AG20443 (cell line): ENCODE data around the gene DYRK1A.

Source experiments
- DNase-seq: peaks from one replicate; pipeline ENCODE4 v3.0.0; 2012; ENCODE audit warnings: low spot score, mixed read lengths

DYRK1A gene

DNA sequence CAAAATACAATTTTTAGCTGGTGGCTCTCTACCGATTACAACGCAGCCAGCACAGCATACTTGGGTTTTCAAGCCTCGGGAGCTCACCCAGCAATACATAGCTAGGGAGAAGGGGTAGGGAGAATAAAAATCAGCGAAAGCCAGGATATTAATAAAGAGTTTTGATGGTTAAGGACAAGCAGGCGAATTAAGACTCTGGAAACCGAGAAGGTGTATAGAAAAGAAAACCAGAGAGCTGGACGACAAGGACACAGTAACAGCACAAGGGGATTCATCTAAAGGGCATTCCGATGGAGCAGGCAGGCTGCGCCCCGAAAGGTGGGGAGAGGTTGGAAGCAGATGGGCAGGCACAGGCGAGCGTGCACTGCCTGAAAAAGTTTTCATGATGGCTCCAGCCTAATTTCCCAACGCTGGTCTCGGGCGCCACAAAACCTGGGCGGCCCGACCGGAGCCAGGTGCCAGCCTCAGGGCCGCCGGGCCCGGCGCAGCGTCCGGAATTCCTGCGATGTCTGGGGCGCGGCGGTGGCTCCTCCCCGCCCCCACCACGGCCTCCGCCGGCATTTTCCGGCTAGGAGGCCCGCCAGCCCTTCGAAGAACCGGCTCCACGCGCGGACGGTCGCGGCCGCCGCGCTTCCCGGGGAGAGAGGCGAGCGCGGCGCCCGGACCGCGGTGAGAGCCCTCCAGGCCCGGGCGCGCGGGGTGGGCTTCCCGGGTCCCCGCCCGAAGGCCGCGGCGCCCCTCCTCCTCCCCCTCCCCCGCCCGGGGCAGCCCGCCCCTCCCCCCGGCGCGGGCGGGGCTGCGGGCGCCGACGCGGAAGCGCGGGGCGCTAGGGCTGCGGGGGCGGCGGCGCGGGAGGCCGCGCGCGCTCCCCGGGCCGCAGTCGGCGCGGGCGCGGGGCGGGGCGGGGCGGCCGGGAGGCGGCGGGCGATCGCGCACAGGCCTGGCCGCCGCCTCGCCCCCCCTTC is 774 bp upstream of the DYRK1A start:
- DNase-seq, result peak; percentile 95

DNA sequence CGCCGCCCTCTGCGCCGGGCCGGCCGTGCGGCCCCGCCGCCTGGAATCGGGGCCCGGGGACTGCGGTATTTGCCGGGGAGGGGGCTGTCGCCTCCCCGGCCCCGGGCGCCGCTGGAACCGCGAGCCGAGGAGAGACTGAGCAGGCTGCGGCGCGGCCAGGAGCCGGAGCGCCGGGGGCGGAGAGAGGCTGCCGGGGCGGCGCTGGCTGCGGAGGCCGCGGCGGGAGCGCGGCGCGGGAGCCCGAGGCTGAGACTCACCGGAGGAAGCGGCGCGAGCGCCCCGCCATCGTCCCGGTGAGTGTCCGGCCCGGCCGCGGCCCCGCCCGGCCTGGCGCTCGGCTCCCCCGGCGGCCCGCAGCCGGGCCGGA is 746 bp downstream of the DYRK1A start:
- no peak for DNase-seq

GRCh38 chr21:37367703-37368540 is 1.3 kb downstream of the DYRK1A start:
- DNase-seq, result peak; percentile 60

- DNase-seq, result no peak
Measured at GRCh38 chr21:37368541-37369279, 2.1 kb downstream of the DYRK1A start.

GRCh38 chr21:37369307-37369854 is 2.8 kb downstream of the DYRK1A start:
- no peak for DNase-seq

DNA sequence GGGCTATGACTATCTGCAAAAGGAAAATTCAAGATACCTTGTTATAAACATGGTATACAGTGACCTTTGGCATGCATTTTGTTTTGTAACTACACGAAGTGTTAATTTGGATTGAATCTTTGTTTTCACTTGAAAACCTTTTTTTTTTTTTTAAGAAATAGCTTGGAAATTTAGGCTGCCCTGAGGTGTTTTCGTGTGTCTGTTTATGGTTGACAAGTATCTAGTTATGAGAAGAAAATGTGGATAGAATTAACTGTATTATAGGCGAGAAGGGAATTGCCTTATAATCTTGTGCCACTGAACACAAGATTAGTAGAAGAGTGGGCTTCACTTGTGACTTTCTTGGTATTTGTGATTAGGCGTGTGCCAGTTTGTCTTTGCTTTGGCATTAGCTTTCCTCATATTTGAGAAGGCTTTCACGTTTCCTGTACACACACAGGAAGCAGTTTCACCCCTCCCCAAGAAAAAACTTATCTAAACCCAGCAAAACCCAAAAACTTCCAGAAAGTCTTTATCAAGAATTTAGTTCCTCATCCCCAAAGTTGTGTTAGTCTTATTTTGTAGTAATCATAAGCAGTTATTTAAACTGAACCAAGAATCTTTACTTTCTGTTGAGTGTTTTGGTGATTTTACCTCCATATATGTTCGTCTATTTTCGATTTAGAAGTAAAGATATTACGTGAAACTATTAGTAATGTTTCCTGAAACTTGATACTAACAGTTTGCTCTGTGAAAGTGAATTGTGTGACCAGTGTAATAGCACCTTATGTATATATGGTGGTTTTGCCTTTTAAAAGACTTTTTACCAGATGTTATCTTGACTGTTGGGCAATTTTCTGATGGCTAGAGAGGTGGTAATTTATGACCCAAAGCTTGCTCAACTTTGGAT is 3.8 kb downstream of the DYRK1A start:
- no peak for DNase-seq

DNA sequence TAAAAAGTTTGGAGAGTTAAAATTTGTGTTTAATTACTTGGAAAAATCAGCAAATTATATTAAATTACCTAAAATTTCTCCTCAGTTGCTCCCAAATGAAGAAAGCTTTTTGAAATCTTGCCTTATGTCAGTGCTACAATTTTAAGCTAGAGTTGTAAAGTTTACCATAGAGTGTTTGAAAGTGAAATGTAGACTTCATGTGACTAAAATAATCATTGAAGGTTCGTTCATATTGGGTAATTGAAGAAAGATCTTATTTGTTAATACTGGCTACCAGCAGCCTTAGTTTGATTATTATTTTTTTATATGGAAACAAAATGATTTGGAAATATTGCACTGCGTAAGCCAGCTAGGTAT is 4.4 kb downstream of the DYRK1A start:
- DNase-seq, result no peak

DNA sequence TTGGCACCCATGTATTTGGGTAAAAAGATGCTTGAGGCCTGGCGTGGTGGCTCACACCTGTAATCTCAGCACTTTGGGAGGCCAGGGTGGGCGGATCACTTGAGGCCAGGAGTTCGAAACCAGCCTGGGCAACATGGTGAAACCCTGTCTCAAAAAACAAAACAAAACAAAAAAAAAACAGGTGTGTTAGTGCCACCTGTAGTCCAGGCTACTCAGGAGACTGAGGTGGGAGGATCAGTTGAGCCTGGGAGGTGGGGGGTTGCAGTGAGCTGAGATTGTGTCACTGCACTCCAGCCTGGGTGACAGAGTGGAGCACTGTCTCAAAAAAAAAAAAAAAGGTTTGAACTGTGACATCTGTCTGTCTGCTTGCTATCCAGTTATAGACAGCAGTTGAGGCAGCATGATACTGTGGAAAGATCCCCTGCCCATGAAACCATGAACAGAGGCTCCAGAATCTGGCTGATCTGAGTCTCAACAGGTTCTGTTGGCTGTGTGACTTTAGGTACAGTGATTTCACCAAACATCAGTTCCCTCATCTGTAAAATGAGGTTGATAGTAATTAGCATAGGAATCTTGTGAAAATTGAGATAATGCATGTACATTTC is 5.7 kb downstream of the DYRK1A start:
- DNase-seq, result no peak

- no peak for DNase-seq
Measured at GRCh38 chr21:37372951-37373350, 6.4 kb downstream of the DYRK1A start.

DNA sequence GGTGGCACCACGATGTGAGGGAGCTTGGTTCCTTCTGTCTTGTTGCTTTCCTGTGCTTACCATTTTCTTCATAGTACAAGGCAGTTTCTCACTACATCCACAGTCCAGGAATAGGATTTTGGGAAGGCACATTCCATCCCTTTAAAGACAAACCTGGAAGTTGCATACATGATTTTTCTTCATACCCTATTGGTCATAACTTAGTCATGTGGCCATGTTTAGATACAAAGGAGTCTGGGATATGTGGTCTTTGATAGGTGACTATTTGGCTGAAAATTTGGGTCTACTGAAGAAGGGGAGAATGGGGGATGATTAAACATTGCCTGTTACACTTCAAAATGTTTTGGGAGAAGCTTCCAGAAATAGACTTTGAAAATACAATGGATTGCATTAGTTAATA is 7.0 kb downstream of the DYRK1A start:
- DNase-seq, result no peak

- DNase-seq, result no peak
Measured at GRCh38 chr21:37374027-37374426, 7.5 kb downstream of the DYRK1A start.

DNA sequence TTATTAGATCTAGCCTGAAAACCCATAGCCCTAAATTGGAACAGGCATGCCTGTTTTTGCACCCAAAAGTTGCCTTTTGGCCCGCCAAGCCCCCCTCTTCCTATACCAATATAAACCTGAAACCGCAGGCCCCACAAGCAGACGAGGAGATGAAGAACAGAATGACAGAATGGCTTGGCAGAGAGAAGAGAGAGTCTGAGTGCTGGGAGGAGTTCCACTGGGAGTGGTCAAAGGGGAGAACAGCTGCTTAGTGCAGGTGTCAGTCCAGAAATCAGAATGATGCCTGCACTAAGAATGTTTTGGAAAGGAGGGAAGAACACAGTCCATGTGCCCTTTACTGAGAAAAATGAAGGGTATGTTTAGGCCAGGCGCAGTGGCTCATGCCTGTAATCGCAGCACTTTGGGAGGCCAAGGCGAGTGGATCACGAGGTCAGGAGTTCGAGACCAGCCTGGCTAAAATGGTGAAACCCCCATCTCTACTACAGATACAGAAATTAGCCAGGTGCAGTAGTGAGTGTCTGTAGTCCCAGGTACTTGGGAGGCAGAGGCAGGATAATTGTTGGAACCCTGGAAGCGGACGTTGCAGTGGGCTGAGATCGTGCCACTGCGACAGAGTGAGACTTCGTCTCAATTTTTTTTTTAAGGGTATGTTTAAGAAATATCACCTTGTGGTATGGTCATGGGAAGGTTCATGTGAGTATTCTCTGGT is 9.4 kb downstream of the DYRK1A start:
- no peak for DNase-seq

- DNase-seq, result no peak
Measured at GRCh38 chr21:37378700-37379139, 12.1 kb downstream of the DYRK1A start.

DNA sequence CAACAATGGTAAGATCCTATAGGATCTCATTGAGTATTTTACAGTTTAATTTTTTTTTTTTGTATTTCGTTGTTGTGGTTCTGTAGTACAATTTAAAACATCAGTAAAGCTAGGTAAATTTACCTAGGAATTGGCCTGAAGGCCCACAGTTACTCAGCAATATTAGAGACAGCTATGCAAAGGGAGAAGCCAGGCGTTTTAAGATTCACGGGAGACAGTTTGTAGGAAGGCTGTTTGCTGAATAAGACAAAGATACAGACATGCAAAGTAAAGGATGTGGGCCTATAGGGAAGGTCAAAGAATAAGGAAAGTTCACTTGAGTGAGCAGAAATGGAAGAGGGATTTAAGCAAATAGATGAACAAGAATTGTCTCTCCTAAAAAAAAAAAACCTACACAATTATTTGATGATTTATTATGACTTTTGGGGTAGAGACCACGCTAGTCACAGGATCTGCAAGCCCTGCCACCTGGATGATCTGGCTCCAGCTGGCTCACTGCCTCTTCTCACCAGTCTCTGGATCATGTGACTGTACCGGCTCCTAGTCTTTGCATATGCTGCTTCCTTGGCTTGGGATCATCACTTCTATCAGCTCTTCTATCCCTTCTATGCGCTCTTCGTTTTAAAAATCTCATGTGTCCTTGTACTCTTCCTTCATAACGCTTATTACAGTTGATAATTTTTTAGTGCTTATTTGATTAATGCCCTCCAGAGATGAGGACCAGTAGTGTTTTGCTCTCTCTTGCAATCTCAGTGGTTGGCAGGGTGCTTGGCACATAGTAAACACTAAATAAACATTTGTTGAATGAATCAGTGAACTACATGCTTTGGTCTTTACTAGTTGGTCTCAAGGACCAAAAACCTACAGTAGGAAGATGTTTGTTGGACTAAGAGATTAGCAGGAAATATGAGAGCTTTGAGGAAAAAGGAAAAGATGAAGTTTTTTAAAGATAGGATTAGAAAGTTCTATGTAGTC is 14.1 kb downstream of the DYRK1A start:
- no peak for DNase-seq

DNA sequence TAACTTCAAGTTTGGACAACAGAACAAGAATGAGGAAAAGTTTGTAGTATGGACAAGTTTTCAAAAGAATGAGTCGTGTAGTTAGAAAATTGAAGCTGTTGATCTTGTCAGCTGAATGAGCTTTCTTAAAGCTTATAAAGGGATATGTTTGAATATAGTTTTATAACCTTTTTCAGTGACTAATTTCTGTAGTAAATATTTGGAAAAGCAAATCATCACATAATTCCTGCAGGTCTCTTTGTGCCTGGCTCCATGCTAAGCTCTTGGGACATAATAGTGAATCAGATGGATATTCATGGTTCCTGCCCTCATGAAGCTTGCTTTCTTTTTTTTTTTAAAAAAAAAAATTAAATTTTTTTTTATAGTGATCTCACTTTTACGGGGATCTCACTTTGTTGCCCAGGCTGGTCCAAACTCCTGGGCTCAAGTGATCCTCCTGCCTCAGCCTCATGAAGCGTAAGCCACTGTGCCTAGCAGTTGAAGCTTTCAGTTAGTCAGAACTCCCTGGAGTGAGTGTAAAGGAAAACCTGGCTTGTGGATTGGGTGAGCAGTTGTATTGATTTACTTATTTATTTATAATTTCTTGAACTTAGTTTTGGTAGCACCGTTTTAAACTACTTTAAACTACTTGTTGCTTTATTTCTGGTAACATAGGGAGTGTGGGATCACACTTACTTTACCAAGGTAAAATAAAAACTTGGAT is 15.5 kb downstream of the DYRK1A start:
- DNase-seq, result no peak

- no peak for DNase-seq
Measured at GRCh38 chr21:37383086-37383485, 16.5 kb downstream of the DYRK1A start.

GRCh38 chr21:37383784-37384311 is 17.3 kb downstream of the DYRK1A start:
- no peak for DNase-seq

DNA sequence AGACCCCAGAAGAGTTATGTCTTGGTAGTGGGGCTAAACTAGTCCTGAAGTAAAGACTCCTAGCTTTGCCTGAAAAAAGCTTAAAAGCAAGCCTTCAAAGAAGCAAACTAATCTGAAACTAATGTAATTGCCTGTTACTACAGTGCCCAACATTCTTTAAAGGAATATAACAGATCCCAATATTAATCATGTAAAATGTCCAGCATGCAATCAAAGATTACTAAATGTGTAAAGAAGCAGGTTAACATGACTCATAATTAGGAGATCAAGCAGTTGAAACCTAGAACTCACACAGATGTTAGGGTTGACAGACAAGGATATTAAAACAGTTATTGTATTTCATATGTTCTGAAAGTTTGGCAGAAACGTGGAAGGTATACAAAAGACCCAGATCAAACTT is 17.8 kb downstream of the DYRK1A start:
- DNase-seq, result no peak
